ENCODE data around the gene SPATC1L. TPM values are rescaled to one million over a fixed set of nuclear protein-coding genes. Genes with fewer than 3 reads are reported as not detected.

The SPATC1L gene
- total RNA-seq, 4 donors from 2014 or later, result 1.3 to 22.0 (median 7.0) TPM

- intact Hi-C loops (cut with DNase I), result no loop called here
Observed at GRCh38 chr21:46214478-46215340, 30.4 kb upstream of the SPATC1L start.

GRCh38 chr21:46213620-46214286 is 29.5 kb upstream of the SPATC1L start:
- no peaks in the 10 kb centered on the region for H3K4me1 ChIP-seq
- peaks cover 22 to 96% (median 88%) of the 10 kb centered on the region in 4 donors for H3K36me3 ChIP-seq
- no peak overlapping the region for H3K27ac ChIP-seq (replicated peaks in 1 of 4)
- H3K9me3 ChIP-seq, result no peaks in the 10 kb centered on the region
- intact Hi-C loops (cut with DNase I), result no loop called here
- H3K4me3 ChIP-seq, result no peak overlapping the region
- DNase-seq (ENCODE audit: extremely low spot score), result no peak
- 84% methylated on average over 4 of the region's 15 CpGs for WGBS
- TF ChIP-seq EP300 (IDR thresholded peaks at IDR 0.05) (no peak), POLR2AphosphoS5 (IDR thresholded peaks at IDR 0.05) (no peak), POLR2A (IDR thresholded peaks at IDR 0.05; ENCODE audit: low read depth) (no peak), CTCF (IDR thresholded peaks at IDR 0.05) (no peak)
- no peaks in the 10 kb centered on the region for H3K27me3 ChIP-seq

More at GRCh38 chr21:46214478-46215340, 30.4 kb upstream of the SPATC1L start:
- no peak for TF ChIP-seq EP300 (IDR thresholded peaks at IDR 0.05)
- TF ChIP-seq POLR2A (IDR thresholded peaks at IDR 0.05; ENCODE audit: low read depth), result no peak
- TF ChIP-seq POLR2AphosphoS5 (IDR thresholded peaks at IDR 0.05), result no peak
- TF ChIP-seq CTCF (IDR thresholded peaks at IDR 0.05), result no peak
- 95% methylated on average over 24 of the region's 27 CpGs for WGBS
- no peaks in the 10 kb centered on the region for H3K9me3 ChIP-seq
- peaks cover 23 to 96% (median 88%) of the 10 kb centered on the region in 4 donors for H3K36me3 ChIP-seq
- H3K27ac ChIP-seq (replicated peaks in 1 of 4), result no peak overlapping the region
- peaks cover 0 to under 1% (median 0%) of the 10 kb centered on the region in 4 donors for H3K4me1 ChIP-seq
- no peak overlapping the region for H3K4me3 ChIP-seq
- H3K27me3 ChIP-seq, result no peaks in the 10 kb centered on the region
- DNase-seq (ENCODE audit: extremely low spot score), result no peak

- Histone ChIP-seq H3K27ac (replicated peaks in 1 of 4) (no peak overlapping the region), H3K9me3 (no peaks in the 10 kb centered on the region), H3K27me3 (no peaks in the 10 kb centered on the region), H3K4me1 (no peaks in the 10 kb centered on the region), H3K36me3 (peaks cover 22 to 99% (median 95%) of the 10 kb centered on the region in 4 donors), H3K4me3 (no peak overlapping the region)
- intact Hi-C loops (cut with DNase I), result no loop called here
- no peak for TF ChIP-seq CTCF (IDR thresholded peaks at IDR 0.05)
- TF ChIP-seq EP300 (IDR thresholded peaks at IDR 0.05), result no peak
- no peak for TF ChIP-seq POLR2A (IDR thresholded peaks at IDR 0.05; ENCODE audit: low read depth)
- no peak for TF ChIP-seq POLR2AphosphoS5 (IDR thresholded peaks at IDR 0.05)
- no peak for DNase-seq (ENCODE audit: extremely low spot score)
- 82% methylated on average over 16 of the region's 18 CpGs for WGBS
Observed at GRCh38 chr21:46212721-46213484, 28.6 kb upstream of the SPATC1L start.

GRCh38 chr21:46211786-46212720 is 27.8 kb upstream of the SPATC1L start:
- WGBS, result 84% methylated on average over 18 of the region's 23 CpGs

More at GRCh38 chr21:46211786-46212720, 27.8 kb upstream of the SPATC1L start:
- Histone ChIP-seq H3K9me3 (no peaks in the 10 kb centered on the region), H3K27ac (replicated peaks in 1 of 4) (no peak overlapping the region), H3K27me3 (no peaks in the 10 kb centered on the region), H3K4me1 (no peaks in the 10 kb centered on the region), H3K36me3 (peaks cover 31 to 100% (median 97%) of the 10 kb centered on the region in 4 donors), H3K4me3 (no peak overlapping the region)
- TF ChIP-seq POLR2AphosphoS5 (IDR thresholded peaks at IDR 0.05) (no peak), EP300 (IDR thresholded peaks at IDR 0.05) (no peak), POLR2A (IDR thresholded peaks at IDR 0.05; ENCODE audit: low read depth) (no peak), CTCF (IDR thresholded peaks at IDR 0.05) (no peak)
- intact Hi-C loops (cut with DNase I), result no loop called here
- DNase-seq (ENCODE audit: extremely low spot score), result no peak
